Measurements from ENCODE around the gene CST9.

- TF ChIP-seq, protein P1, sequence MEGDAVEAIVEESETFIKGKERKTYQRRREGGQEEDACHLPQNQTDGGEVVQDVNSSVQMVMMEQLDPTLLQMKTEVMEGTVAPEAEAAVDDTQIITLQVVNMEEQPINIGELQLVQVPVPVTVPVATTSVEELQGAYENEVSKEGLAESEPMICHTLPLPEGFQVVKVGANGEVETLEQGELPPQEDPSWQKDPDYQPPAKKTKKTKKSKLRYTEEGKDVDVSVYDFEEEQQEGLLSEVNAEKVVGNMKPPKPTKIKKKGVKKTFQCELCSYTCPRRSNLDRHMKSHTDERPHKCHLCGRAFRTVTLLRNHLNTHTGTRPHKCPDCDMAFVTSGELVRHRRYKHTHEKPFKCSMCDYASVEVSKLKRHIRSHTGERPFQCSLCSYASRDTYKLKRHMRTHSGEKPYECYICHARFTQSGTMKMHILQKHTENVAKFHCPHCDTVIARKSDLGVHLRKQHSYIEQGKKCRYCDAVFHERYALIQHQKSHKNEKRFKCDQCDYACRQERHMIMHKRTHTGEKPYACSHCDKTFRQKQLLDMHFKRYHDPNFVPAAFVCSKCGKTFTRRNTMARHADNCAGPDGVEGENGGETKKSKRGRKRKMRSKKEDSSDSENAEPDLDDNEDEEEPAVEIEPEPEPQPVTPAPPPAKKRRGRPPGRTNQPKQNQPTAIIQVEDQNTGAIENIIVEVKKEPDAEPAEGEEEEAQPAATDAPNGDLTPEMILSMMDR (IDR thresholded peaks at IDR 0.05): no peak
- TF ChIP-seq POLR2A (IDR thresholded peaks at IDR 0.05): no peak
These were observed 2.0 kb upstream of the CST9 start for GRCh38 chr20:23607497-23608245.
